Left lung (tissue), 14 donors: ENCODE data around the gene PAK4. TPM values are rescaled to one million over a fixed set of nuclear protein-coding genes. Genes with fewer than 3 reads are reported as not detected.

Source experiments
- ATAC-seq: fragments of 200-7000 bp; cut with Tn5 transposase; one replicate; pipeline ENCODE4 v1.9.1; 2020; ENCODE audit warnings: moderate library complexity
- DNase-seq, 4 donors: peaks; one replicate each; pipeline ENCODE4 v3.0.0-alpha.2; 2013 to 2020
- H3K27ac ChIP-seq, 2 donors: fragments of 200-600 bp; sonication (generic) in 1 of 2; one replicate each; pipeline versions ENCODE4 v1.5.0 to v1.8.0; 2020 to 2021
- H3K27me3 ChIP-seq, 2 donors: fragments of 200-600 bp; sonication (generic) in 1 of 2; one replicate each; pipeline versions ENCODE4 v1.5.0 to v1.8.0; 2020 to 2021
- H3K36me3 ChIP-seq, 2 donors: fragments of 200-600 bp; sonication (generic) in 1 of 2; one replicate each; pipeline versions ENCODE4 v1.5.0 to v1.8.0; 2020 to 2021
- H3K4me1 ChIP-seq, 2 donors: fragments of 200-600 bp; one replicate each; pipeline ENCODE4 v1.8.0; 2021
- H3K4me3 ChIP-seq, 2 donors: fragments of 200-600 bp; sonication (generic) in 1 of 2; one replicate each; pipeline versions ENCODE4 v1.5.0 to v1.8.0; 2020 to 2021; ENCODE audit warnings: mild to moderate bottlenecking in 1 of 2
- H3K9me3 ChIP-seq, 2 donors: fragments of 200-600 bp; sonication (generic) in 1 of 2; one replicate each; pipeline versions ENCODE4 v1.5.0 to v1.8.0; 2020 to 2021
- intact Hi-C, 2 donors: fragments of 100-400 bp; cut with DNase I; formaldehyde crosslinking; loops; one replicate each; pipeline versions ENCODE4 v1.11.2 to v1.14.2; 2022
- long read RNA-seq, 12 donors: library from polyadenylated mRNA in 2 of 12; unstranded in 2 of 12; transcript quantifications; one replicate each; pipeline ENCODE4 v2.0.0 and lab custom pipeline, GENCODE V29; 2019 to 2026
- polyA plus RNA-seq, 6 donors: library from polyadenylated mRNA; unstranded; fragments of 120-200 nt; gene quantifications; one replicate each; pipeline ENCODE4 v1.2.1, GENCODE V29; 2013; ENCODE audit not compliant: insufficient read length in 6 of 6
- total RNA-seq, 2 donors: library from RNA; stranded (reverse); fragmentation: NEBNext Ultra II Directional; extraction: Animal tissue kit (Norgen Biotek cat#: 25700); gene quantifications; one replicate each; pipeline ENCODE4 v1.2.1, GENCODE V29; 2021
- TF ChIP-seq, protein P1 (sequence below), 2 donors: fragments of 200-600 bp; sonication (generic) in 1 of 2; IDR thresholded peaks; one replicate each; pipeline versions ENCODE4 v1.5.0 to v1.8.0; 2021; ENCODE audit warnings: antibody characterized with exemption in 2 of 2
- donor health status: DM: no; HTN: yes; CAD: no.
- donor health status: DM: no; HTN: no; CAD: no.

PAK4 gene
- total RNA-seq (10 to 100 TPM; 43.9 to 46.0 TPM), polyA plus RNA-seq (10 to 100 TPM; 40.9 to 62.3 (median 54.3) TPM)
- long read RNA-seq, donor 1, partial matches to known transcripts: 6 of 13 reads
- long read RNA-seq, donor 1, other reads (novel, unspliced or antisense): 0 of 13 reads
- long read RNA-seq, donor 2, partial matches to known transcripts: 14 of 18 reads
- long read RNA-seq, donor 2, other reads (novel, unspliced or antisense): 0 of 18 reads
- long read RNA-seq, donor 3, partial matches to known transcripts: 0 of 9 reads
- long read RNA-seq, donor 3, other reads (novel, unspliced or antisense): 6 of 9 reads
- long read RNA-seq, donor 4, partial matches to known transcripts: 0 of 1 reads
- long read RNA-seq, donor 4, other reads (novel, unspliced or antisense): 1 of 1 reads
- long read RNA-seq, donor 5, full-length matches to known transcripts: 4 of 38 reads
- long read RNA-seq, donor 5, partial matches to known transcripts: 29 of 38 reads
- long read RNA-seq, donor 5, other reads (novel, unspliced or antisense): 5 of 38 reads
- long read RNA-seq, donor 6, partial matches to known transcripts: 0 of 10 reads
- long read RNA-seq, donor 6, other reads (novel, unspliced or antisense): 5 of 10 reads
- long read RNA-seq, donor 7, partial matches to known transcripts: 0 of 1 reads
- long read RNA-seq, donor 7, other reads (novel, unspliced or antisense): 0 of 1 reads
- long read RNA-seq, donor 8, partial matches to known transcripts: 29 of 46 reads
- long read RNA-seq, donor 8, other reads (novel, unspliced or antisense): 12 of 46 reads
- long read RNA-seq, donor 9: 0 reads
- long read RNA-seq, donor 10, partial matches to known transcripts: 1 of 2 reads
- long read RNA-seq, donor 10, other reads (novel, unspliced or antisense): 0 of 2 reads
- long read RNA-seq, donor 11: 0 reads
- long read RNA-seq, donor 12, partial matches to known transcripts: 6 of 9 reads
- long read RNA-seq, donor 12, other reads (novel, unspliced or antisense): 0 of 9 reads

DNA sequence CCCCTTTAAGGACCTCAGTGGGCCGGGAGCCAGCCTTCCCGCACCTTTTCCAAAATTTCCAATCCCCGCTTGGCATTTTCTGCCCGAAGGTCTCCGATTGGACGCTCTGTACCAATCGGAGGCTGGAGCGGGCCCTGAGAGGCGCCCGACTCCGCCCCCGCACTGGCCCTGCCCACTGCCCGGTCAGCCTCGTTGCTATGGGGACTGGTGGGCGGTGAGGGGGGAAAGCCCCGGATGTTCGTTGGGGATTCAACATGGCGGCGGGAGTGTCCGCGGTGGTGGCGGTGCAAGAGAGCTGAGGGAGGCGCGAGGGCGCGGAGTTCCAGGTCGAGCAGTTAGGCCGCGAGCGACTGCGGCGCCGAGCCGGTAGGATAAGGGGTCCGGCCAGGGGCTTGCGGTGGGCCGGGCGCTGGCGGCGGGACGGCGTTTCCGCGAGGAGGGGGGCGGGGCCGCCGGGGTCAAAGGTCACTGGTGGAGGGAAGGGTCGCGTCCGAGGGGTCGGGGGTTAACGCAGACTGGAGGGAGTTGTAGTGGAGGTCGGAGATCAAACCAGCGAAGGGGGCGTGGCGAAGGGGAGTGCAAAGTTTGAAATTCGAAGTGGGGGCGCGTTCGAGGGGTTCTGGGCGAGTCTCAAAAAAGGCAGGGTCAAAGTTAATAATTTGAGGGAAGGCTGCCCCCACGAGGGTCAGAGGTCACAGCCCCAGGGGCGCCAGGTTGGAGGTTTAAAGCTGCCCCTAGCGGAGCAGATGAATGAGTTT, at the start of gene PAK4:
PAK4 (plus strand) TSS at position 233 of the 758 bp plus-strand sequence. CDS start 43,768 bp downstream, outside the sequence.
- no peaks in the 10 kb centered on the region for H3K27me3 ChIP-seq
- TF ChIP-seq, protein P1, sequence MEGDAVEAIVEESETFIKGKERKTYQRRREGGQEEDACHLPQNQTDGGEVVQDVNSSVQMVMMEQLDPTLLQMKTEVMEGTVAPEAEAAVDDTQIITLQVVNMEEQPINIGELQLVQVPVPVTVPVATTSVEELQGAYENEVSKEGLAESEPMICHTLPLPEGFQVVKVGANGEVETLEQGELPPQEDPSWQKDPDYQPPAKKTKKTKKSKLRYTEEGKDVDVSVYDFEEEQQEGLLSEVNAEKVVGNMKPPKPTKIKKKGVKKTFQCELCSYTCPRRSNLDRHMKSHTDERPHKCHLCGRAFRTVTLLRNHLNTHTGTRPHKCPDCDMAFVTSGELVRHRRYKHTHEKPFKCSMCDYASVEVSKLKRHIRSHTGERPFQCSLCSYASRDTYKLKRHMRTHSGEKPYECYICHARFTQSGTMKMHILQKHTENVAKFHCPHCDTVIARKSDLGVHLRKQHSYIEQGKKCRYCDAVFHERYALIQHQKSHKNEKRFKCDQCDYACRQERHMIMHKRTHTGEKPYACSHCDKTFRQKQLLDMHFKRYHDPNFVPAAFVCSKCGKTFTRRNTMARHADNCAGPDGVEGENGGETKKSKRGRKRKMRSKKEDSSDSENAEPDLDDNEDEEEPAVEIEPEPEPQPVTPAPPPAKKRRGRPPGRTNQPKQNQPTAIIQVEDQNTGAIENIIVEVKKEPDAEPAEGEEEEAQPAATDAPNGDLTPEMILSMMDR (IDR thresholded peaks at IDR 0.05): no peak
- H3K4me3 ChIP-seq: peak within 1 kb of the TSS; percentile 84 to 89
- peak within 1 kb of the TSS; percentile 56 to 88 for H3K27ac ChIP-seq
- peaks cover 8 to 54% of the 10 kb centered on the region in 2 donors for H3K4me1 ChIP-seq
- ATAC-seq: peak; percentile 98
- no peaks in the 10 kb centered on the region for H3K36me3 ChIP-seq
- H3K9me3 ChIP-seq: no peaks in the 10 kb centered on the region
- DNase-seq: peak; percentile 97 to 98 (median 98)
- intact Hi-C loops: no loop called here

DNA sequence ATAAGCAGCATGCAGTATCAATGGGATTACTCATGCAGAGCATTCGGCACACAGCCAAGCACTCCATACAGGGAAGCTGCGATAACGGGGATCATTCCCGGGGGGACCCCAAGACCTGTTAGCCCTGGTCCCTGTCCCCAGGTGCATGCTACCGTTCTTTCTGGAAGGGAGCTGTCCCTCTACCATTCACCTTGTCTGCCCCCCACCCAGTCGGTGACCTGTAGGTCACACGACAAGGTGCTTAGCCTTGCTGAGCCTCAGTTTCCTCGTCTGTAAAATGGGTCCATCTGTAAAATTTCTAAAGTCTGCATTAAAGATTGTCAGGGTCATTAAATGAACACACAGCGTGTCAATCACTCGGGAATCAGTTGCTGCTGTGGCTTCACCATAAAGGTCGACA, 48.3 kb upstream of the PAK4 start:
- Histone ChIP-seq H3K4me3 (no peak overlapping the region), H3K9me3 (no peaks in the 10 kb centered on the region), H3K4me1 (no peaks in the 10 kb centered on the region), H3K27ac (no peak overlapping the region), H3K27me3 (peaks cover 12 to 51% of the 10 kb centered on the region in 2 donors), H3K36me3 (no peaks in the 10 kb centered on the region)
- TF ChIP-seq, protein P1 (IDR thresholded peaks at IDR 0.05): no peak
- DNase-seq (no peak), ATAC-seq (no peak)
- intact Hi-C loops: no loop called here

DNA sequence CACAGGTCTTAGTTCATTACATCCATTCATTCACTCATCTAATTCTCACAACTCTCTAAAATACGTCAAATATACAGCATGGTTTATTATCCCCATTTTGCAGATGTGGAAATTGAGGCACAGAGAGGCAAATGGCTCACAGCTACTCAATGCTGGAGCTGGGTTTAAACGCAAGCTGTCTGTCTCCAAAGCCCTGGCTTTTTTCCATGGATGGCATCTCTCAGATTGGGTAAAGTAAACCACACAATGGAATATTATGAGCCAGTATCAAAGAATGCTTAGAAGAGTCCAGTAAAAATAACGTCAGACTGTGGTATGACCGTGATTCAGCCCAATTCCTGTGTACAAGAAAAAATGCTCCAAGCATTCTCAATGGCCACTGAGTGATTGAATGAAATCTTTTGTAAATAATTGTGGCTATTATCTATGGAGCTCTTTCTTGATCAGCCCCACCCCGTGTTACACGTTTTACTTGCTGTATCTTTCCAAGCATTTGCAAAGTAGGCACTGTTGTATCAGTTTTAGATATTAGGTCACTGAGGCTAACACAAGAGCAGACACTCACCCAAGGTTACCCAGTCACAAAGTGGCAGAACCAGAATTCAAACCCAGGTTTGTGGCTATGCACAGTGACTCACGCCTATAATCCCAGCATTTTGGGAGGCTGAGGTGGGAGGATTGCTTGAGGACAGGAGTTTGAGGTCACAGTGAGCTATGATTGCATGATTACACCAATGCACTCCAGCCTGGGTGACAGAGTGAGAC, 47.0 kb upstream of the PAK4 start:
- DNase-seq (no peak), ATAC-seq (no peak)
- intact Hi-C loops: no loop called here
- Histone ChIP-seq H3K36me3 (no peaks in the 10 kb centered on the region), H3K27me3 (peaks cover 25 to 64% of the 10 kb centered on the region in 2 donors), H3K9me3 (no peaks in the 10 kb centered on the region), H3K4me1 (peaks cover 1 to 6% of the 10 kb centered on the region in 2 donors), H3K4me3 (no peak overlapping the region), H3K27ac (no peak overlapping the region)
- TF ChIP-seq, protein P1 (IDR thresholded peaks at IDR 0.05): no peak

DNA sequence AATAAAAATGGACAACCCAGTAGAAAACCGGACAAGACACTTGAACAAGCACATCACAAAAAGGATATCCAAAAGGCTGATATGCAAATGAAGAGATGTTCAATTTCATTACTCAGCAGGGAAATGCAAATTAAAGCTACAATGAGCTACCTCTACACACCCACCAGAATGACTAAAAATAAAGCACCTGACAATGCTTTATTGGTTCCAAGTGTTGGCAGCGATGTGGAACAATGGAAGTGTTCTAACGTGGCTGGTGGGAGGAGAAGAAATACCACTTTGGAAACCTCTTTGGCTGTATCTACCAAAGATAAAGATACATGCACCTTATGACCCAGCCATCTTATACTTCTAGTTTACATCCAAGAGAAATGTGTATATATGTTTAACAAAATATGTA, 45.2 kb upstream of the PAK4 start:
- H3K9me3 ChIP-seq: no peaks in the 10 kb centered on the region
- peaks cover 38 to 83% of the 10 kb centered on the region in 2 donors for H3K27me3 ChIP-seq
- ATAC-seq (no peak), DNase-seq (no peak)
- H3K27ac ChIP-seq: no peak overlapping the region
- no peaks in the 10 kb centered on the region for H3K36me3 ChIP-seq
- TF ChIP-seq, protein P1 (IDR thresholded peaks at IDR 0.05): no peak
- intact Hi-C loops: no loop called here
- peaks cover 7 to 13% of the 10 kb centered on the region in 2 donors for H3K4me1 ChIP-seq
- no peak overlapping the region for H3K4me3 ChIP-seq
